Measurements from ENCODE around the gene RGS7. TPM values are rescaled to one million over a fixed set of nuclear protein-coding genes. Genes with fewer than 3 reads are reported as not detected.
"Not testable (repeated sequence)": the region's sequence is repeated elsewhere in the genome, so short reads cannot be mapped to it uniquely, and the experiment has no call there.

RGS7 gene
- total RNA-seq, 6 experiments from 2014 or later: not detected

DNA sequence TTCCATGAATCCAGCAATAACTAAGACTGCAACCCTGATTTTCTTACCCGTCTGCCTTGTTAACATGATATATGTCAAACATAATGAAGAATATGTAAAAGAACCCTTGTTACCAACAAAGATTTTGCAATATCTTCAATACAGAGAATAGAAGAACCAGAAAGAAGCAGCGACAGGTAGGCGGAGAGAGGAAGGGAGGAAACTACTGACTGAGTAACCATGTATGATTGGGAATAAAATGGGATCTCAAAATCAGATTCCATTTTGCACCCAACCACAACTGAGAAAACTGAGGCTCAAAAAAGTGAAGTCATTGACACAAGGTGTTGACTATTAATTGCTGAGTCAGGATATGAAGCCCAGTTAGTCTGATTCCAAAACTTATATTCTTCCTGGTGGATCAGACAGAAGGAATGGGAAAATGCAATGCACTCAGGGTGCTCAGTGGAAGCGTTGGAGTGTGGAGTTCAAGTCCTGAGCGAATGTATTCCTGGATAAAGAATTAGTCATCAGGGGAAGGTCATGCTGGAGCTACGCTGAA lies 451.7 kb downstream of the RGS7 start:
- no peaks in the 10 kb centered on the region for H3K36me3 ChIP-seq
- DNase-seq (no peak), ATAC-seq (no peak)
- no peak for TF ChIP-seq POLR2A (IDR thresholded peaks at IDR 0.05)
- TF ChIP-seq, protein P1, sequence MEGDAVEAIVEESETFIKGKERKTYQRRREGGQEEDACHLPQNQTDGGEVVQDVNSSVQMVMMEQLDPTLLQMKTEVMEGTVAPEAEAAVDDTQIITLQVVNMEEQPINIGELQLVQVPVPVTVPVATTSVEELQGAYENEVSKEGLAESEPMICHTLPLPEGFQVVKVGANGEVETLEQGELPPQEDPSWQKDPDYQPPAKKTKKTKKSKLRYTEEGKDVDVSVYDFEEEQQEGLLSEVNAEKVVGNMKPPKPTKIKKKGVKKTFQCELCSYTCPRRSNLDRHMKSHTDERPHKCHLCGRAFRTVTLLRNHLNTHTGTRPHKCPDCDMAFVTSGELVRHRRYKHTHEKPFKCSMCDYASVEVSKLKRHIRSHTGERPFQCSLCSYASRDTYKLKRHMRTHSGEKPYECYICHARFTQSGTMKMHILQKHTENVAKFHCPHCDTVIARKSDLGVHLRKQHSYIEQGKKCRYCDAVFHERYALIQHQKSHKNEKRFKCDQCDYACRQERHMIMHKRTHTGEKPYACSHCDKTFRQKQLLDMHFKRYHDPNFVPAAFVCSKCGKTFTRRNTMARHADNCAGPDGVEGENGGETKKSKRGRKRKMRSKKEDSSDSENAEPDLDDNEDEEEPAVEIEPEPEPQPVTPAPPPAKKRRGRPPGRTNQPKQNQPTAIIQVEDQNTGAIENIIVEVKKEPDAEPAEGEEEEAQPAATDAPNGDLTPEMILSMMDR (IDR thresholded peaks at IDR 0.05): no peak
- no peaks in the 10 kb centered on the region for H3K9me3 ChIP-seq
- H3K4me1 ChIP-seq: no peaks in the 10 kb centered on the region
- H3K27ac ChIP-seq: no peak overlapping the region
- no peak overlapping the region for H3K4me3 ChIP-seq
- intact Hi-C loops (cut with DNase I): no loop called here
- H3K27me3 ChIP-seq: no peaks in the 10 kb centered on the region
- WGBS (ENCODE audit: insufficient coverage, low coverage, low lambda C conversion rate, missing lambda C conversion rate): 85% methylated on average over 4 of the region's 6 CpGs

DNA sequence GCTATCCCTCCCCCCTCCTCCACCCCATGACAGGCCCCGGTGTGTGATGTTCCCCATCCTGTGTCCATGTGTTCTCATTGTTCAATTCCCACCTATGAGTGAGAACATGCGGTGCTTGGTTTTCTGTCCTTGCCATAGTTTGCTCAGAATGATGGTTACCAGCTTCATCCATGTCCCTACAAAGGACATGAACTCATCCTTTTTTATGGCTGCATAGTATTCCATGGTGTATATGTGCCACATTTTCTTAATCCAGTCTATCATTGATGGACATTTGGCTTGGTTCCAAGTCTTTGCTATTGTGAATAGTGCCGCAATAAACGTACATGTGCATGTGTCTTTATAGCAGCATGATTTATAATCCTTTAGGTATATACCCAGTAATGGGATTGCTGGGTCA lies 461.6 kb downstream of the RGS7 start:
- DNase-seq; ATAC-seq; H3K27me3 ChIP-seq; H3K4me1 ChIP-seq; H3K36me3 ChIP-seq; H3K9me3 ChIP-seq; intact Hi-C loops (cut with DNase I); H3K27ac ChIP-seq; H3K4me3 ChIP-seq: not testable (repeated sequence)
- 78% methylated on average over 3 of the region's 4 CpGs for WGBS (ENCODE audit: insufficient coverage, low coverage, low lambda C conversion rate, missing lambda C conversion rate)

DNA sequence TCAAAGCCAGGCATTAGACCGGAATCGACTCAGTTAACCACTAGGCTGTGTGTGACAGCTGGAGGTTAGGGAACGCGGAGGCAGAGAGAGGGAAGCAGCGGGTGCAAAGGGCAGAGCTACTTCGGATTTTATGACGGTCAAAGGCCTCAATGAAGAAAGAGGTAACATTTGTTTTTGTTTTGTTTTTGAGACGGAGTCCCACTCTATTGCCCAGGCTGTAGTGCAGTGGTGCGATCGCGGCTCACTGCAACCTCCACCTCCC lies 468.3 kb downstream of the RGS7 start:
- H3K36me3 ChIP-seq: no peaks in the 10 kb centered on the region
- ATAC-seq: no peak
- H3K9me3 ChIP-seq: no peaks in the 10 kb centered on the region
- 69% methylated on average over 6 of the region's 11 CpGs for WGBS (ENCODE audit: insufficient coverage, low coverage, low lambda C conversion rate, missing lambda C conversion rate)
- intact Hi-C loops (cut with DNase I): no loop called here
- H3K4me1 ChIP-seq: no peaks in the 10 kb centered on the region
- no peak overlapping the region for H3K27ac ChIP-seq
- no peaks in the 10 kb centered on the region for H3K27me3 ChIP-seq
- no peak for TF ChIP-seq POLR2A (IDR thresholded peaks at IDR 0.05)
- TF ChIP-seq, protein P1 (IDR thresholded peaks at IDR 0.05): no peak
- H3K4me3 ChIP-seq: no peak overlapping the region
- DNase-seq: no peak

DNA sequence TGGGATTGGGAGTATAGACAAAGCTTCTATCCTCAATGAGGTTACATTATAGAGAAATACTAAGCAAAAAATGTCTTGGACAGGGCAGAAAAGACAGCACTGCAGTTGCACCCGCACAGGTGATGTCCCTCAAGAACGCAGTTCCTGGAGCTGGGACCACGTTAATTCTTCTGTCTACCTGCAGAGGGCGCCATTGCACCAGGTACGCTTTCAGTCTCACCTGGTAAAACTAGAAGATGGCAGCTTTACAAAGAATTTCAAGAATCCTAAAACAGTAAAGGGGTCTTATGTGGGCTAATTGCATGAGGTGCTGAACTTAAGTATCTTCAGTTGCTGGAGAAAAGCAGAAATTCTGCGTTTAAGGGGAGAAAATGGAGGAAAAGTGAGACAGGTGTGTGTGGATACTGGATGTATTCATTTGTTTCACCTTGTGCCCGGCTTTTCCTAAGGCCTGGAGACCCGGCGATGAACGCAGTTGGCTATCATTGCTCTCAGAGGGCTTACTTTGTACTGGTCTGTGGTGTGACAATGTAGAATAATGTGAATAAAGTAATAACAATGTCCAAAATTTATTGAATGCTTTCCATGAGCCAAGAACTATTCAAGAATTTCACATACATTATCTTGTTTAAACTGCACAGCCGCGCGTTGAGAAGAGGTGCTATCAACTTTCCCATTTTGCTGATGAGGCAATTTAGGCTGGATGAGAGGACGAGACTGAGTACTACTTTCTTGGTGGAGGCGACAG lies 468.8 kb downstream of the RGS7 start:
- Histone ChIP-seq H3K4me1 (no peaks in the 10 kb centered on the region), H3K27me3 (no peaks in the 10 kb centered on the region), H3K4me3 (no peak overlapping the region), H3K9me3 (no peaks in the 10 kb centered on the region), H3K27ac (no peak overlapping the region), H3K36me3 (no peaks in the 10 kb centered on the region)
- TF ChIP-seq, protein P1 (IDR thresholded peaks at IDR 0.05): peak; percentile 71 to 89 (median 78)
- TF ChIP-seq POLR2A (IDR thresholded peaks at IDR 0.05): no peak
- intact Hi-C loops (cut with DNase I): no loop called here
- WGBS (ENCODE audit: insufficient coverage, low coverage, low lambda C conversion rate, missing lambda C conversion rate): 49% methylated on average over 15 of the region's 15 CpGs
- ATAC-seq: peak; percentile 81 to 90 (median 83)
- DNase-seq: peak; percentile 35 to 56 (median 55)

DNA sequence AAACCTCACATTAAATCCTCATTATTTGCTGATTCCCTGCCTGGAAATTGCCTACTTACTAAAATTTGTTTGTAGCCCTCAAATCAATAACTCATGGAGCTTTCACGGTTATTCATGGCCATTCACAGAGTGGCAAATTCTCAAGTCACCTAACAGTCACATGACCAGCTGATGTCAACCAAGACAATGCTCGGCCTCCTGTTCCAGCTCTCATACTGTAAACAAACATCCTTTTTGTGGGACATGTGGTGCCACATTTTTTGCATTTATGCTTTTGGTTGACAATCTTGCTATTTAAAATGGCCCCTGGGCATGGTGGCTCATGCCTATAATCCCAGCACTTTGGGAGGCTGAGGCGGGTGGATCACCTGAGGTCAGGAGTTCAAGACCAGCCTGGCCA lies 473.5 kb downstream of the RGS7 start:
- DNase-seq (no peak), ATAC-seq (no peak)
- H3K4me3 ChIP-seq: no peak overlapping the region
- TF ChIP-seq, protein P1 (IDR thresholded peaks at IDR 0.05): no peak
- TF ChIP-seq POLR2A (IDR thresholded peaks at IDR 0.05): no peak
- no peaks in the 10 kb centered on the region for H3K27me3 ChIP-seq
- H3K4me1 ChIP-seq: no peaks in the 10 kb centered on the region
- H3K9me3 ChIP-seq: no peaks in the 10 kb centered on the region
- WGBS (ENCODE audit: insufficient coverage, low coverage, low lambda C conversion rate, missing lambda C conversion rate): 74% methylated on average over 3 of the region's 3 CpGs
- H3K36me3 ChIP-seq: no peaks in the 10 kb centered on the region
- H3K27ac ChIP-seq: no peak overlapping the region
- intact Hi-C loops (cut with DNase I): no loop called here

DNA sequence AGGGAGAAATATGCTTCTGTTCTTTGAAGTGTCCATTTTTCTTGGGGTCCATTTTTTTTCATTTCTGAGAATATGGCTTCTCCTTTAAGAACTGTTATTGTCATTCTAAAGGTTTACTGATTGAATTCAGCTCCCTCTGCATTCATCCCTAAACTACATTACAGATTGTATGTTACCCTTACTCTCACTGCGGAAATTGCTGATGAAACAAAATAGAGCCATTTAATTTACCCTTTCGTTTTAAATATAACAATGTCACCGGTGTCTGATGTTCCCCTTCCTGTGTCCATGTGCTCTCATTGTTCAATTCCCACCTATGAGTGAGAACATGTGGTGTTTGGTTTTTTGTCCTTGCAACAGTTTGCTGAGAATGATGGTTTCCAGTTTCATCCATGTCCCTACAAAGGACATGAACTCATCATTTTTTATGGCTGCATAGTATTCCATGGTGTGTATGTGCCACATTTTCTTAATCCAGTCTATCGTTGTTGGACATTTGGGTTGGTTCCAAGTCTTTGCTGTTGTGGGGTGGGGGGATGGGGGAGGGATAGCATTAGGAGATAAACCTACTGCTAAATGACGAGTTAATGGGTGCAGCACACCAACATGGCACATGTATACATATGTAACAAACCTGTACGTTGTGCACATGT lies 474.2 kb downstream of the RGS7 start:
- DNase-seq; ATAC-seq; H3K9me3 ChIP-seq; H3K36me3 ChIP-seq; H3K4me3 ChIP-seq; intact Hi-C loops (cut with DNase I); H3K27me3 ChIP-seq; H3K27ac ChIP-seq; H3K4me1 ChIP-seq: not testable (repeated sequence)
- 63% methylated on average over 6 of the region's 6 CpGs for WGBS (ENCODE audit: insufficient coverage, low coverage, low lambda C conversion rate, missing lambda C conversion rate)

Measured in right lobe of liver (tissue), 6 donors.